HG03095 (cell line): ENCODE data around the gene COL25A1.

Source experiments
- ATAC-seq: cut with Tn5 transposase; IDR thresholded peaks from one replicate; pipeline ENCODE4 v1.9.1; 2021; ENCODE audit warnings: moderate library complexity; ENCODE audit not compliant: unreplicated experiment

Gene COL25A1

DNA sequence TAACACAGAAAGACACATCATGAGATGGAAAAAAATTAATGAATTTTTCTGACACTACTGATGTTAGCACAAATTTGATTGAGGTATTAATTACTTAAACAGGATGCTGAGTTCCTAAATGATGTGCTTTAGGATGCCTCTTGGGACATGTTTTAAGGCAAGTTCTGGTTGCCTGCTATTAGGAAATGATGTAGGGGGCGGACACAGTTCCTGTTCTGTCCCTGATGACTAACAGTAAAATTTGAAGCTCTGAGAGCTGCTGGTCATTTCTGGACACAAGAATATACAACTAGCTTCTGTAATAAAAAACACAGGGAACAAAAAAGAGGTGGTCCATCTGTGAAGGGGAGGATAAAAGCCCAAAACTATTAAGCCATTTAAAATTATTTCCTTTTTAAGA, 376.4 kb downstream of the COL25A1 start:
- no peak for ATAC-seq

DNA sequence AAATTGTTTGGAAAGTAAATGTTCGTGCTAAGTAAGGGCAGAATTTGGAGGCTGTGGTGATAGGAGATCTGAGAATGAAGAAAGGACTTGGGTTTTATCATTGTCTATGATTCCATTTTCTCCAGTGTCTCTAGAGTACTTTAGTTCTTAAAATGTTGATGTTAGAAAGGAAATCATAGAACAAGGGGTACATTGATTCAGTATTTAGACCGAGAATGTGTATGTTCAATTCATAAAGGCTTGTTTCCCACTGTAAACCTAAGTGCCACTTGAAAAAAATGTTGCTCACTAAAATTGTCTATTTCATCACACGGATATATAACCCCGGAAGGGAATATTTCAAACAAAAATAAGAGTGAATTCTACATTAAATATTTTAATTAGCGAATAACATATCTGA, 380.3 kb downstream of the COL25A1 start:
- ATAC-seq = no peak

DNA sequence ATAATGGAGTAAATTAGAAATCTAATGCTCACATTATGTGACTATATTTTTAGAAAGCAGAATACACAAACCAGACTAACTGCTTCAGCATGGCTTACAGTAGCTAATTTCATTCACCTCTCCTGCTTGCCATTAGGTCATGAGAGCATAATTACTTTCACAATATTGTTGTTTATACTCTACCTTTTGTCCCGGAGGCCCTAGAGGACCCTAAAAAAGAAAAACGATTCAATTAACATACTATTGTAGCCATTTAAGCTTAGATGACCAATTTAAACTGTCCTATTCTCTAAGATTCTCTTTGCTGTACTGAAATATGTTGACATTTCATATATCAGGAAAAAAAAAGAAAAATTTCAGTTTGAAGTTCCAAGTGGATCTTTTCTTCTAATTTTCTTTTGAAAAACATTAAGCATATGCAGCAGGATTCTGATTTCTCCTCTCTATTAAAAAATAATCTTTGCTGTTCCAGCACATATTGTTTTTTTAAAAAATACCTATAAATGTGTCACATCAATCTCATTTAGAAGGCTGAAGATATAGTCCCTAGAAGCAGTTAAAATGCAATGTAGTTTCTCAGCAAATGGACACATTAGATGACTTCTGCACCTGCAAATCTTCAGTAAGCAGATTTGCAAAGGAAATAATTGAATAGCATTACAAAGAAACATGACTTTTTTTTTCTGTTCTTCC, 381.9 kb downstream of the COL25A1 start:
- ATAC-seq = no peak

DNA sequence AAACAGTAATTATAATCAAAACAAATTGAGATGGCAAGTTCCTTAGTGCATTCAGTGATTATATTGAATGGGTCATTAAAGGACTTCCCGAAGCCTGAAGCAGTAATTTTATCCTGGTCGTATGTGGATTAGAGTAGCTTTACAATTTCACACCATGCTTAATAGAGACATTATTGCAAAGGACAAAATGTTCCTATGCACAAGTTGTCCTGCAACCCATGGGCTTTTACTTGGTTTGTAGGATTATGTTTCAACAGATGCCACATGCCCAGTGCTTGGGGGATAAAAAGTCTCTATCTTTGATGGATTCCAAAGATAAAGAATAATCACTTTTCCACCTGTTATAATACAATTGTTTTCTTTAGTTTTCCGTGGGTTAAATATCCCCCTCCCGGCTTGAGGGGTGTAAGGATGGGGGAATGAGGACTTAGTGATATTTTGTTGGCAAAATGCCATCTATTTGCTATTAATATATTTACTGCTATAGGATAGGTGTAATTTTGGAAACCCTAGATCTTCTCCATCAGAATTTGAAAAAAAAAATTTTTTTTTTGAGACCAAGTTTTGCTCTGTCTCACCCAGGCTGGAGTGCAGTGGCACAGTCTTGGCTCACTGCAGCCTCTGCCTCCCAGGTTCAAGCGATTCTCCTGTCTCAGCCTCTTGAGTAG, 383.1 kb downstream of the COL25A1 start:
- ATAC-seq = no peak

DNA sequence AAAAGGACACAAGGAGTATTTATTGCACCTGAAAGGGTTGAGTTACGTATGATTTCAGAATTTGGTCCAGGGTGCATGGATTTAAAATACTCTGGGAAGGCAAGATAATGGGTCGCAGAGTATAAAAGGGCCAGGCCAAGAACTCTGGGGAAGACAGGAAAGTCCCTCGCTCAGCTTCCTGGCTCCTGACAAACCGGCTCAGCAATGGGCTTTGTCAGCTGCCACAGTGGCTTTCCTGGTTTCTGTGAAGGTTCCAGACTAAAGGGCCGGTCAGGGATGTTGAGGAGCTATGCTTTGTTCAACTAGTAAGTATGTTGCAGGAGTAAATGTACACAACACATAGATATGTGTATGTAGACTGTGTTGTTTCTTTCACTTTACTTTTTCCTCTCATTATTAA, 385.2 kb downstream of the COL25A1 start:
- no peak for ATAC-seq

DNA sequence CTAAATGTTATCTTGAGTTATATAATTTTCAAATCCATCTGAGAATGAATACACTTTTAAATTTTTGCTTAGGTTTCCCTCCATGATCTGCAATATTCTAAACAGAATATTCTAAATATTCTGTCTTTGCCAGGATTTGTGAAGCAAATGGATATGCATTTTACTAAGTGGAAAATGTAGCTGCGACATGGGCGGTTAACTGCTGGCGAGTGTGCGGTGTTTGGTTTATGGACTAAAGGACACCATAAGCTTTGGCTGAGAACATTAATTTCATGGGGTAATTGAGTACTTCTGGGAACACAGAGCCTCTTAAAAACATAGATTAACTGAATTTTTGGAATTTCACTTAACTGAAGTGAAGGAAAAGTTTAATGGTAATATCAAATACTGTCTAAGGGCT, 385.8 kb downstream of the COL25A1 start:
- no peak for ATAC-seq

DNA sequence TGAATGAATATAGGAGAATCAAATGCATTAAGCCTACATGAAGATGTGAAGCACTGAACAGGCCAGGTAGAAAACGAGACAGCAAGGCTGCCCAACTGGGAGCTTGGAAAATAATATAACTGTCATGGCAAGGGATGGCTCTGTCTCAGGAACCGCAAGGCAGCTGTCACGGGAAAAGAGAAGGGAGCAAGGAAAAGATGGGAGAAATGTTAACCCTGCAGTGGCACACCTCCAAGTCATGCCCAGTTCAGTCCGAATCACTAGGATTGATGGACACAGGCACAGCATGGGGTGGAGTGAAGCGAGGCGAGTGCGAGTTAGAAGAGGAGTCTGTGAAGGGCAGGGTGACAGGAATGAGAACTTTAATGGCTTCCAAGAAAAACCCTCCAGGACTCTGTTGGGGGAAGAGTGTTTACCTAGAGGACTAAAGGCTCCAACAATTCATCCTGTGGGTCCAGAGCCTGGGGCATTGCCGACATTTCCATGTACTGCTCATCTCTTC, 395.5 kb downstream of the COL25A1 start:
- ATAC-seq = no peak

DNA sequence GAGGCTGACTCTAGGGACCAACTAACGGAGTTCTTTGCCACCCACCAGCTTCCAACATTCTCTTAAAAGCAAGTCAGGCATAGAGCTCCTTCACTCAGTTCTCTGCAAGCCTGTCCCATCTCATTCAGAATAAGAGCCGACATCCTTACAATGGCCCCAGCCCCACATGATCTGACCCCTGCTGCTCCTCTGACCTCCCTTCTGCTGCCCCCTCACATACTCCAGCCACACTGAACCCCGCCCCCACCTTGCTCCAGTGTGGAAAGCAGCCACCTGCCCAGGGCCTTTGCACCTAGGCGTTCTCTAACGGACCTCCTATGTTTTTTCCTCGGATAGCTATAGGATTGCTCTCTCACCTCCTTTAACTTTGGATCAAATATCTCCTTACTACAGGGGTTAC, 396.5 kb downstream of the COL25A1 start:
- ATAC-seq = no peak

DNA sequence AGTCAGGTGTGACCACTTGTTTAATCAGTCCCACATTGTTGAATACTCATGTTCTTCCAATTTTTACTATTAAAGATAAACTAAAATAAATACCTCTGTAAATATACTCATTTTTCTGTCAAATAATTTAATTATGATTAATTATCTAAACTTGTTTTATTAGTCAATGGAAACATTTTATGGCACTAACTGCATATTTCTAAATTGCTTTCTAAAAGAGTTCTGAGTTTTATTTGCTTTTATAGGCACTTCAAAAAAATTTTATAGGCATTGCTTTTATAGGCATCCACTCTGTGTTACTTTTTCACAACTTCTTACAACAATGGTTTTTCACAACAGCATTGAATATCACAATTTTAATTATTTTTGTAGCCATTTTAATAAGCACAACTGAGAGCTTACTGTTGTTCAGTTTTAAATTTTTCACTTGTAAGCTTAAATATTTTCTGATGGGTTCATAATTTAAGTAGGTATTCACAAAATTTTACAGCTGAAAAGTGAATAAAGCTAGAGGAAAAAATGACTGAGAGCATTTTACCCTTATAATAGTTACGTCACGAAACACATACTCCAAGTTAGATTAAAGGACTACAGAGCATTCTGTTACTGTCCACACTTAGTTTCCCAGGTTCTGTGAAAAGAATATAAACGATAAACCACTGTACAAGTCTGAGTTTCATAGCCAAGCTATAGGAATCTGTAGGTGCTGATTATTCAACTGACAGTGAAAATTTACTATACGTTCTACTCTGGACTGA, 398.8 kb downstream of the COL25A1 start:
- ATAC-seq = no peak

DNA sequence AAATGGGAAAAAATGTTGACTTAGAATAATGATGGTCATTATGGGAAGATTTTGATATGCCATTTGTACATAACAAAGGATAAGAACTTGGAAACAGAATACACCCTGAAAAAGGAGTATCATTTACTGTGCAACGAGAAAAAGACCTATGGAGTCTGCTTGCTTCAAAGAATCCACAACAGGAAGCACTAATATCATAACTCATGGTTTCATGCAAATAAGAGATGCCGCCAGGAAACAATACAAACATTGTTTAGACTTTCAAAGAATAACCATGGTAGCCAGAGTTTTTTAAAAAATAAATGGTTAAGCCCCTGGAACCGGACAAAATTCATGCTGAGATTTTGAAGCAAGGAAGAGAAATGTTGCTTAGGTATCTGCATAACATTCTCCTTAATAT, 399.7 kb downstream of the COL25A1 start:
- ATAC-seq = peak; percentile 78

DNA sequence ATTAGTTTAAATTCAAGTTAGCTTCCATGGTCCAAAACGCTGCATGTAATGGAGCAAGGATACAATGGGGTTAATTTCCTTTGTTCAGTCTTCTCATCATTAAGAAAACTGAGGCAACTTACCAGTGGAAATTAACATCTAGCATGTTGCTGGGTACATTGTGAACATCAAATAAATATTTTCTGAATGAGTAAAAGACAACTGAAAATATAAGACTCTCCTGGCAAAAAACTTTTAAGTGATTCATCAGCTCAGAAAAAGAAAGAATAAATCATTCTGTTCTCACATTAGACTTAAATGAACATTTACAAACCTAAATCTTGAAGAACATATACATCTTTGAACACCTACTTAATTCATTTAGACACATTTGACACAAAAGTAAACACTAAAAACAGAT, 401.2 kb downstream of the COL25A1 start:
- no peak for ATAC-seq

DNA sequence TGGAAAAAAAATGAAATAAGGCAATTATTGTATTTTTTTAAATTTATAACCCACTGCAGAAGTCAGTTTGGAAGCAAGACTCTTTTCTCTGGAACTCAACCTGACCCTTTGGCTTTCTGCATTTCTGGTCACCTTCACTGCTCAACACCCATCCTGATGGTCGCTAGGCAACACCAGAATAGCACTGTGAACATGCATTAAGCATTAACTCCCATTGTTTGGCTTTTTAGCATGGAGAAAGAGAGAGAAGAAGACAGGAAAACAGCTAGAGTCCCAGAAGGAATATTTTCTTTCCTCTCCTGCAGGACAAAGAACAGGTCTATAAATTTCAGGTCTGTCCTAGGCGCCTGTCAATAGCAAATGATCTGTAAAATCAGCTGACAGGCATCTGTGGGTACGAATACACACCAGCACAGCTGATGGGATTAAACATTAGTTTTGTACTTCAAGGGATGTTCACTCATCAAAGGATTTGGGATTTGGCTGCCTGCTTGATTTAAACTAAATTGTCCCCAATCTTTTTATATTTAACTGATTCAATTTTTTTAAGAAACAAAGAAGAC, 402.4 kb downstream of the COL25A1 start:
- ATAC-seq = no peak

DNA sequence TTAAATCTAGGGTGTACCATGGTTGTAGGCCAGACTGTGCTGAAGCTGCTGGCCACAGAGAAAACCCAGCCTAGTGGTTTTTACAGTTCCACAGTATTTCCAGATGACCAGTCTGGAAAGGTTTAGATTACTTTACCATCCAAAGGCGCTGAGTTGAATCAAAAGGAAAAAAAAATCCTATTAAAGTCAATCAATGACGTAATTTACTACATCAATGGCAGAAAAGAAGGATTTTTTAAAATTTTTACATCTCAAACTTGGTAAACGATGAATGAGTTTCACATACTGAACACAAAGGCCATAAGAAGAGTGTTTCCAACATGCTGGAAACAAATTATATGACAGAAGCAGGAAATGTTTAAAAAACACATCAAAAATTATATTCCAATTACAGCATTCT, 409.0 kb downstream of the COL25A1 start:
- no peak for ATAC-seq

DNA sequence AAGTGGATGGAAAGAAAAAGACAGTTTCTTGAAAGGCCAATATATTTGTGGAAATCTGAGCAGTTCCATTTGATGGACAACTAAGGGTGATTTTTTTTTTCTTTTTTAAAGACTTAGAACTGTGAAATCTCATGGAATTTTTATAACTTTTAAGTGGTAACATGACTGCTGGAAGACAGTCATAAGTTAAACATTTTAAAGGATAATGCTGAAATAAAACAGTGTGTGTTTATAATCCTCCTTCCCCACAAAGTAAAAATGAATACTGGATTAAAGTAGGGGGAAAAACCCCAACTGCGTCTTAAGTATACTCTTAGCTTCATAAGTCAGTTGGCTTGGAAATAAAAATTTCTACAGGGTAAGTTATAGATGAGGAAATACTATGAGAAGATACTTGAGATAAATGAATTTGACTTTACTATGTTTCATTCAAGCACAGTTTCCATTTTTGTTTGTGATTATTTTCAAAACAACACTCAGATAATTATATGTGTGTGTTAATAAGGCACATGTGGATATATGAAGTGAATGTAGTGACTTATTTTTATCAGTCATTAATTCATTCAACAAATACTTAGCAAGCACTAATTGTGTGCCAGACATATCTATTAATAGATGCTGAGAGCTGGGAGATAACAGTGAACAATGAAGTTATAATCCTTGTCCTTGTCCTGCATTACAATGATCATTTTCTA, 410.4 kb downstream of the COL25A1 start:
- no peak for ATAC-seq

DNA sequence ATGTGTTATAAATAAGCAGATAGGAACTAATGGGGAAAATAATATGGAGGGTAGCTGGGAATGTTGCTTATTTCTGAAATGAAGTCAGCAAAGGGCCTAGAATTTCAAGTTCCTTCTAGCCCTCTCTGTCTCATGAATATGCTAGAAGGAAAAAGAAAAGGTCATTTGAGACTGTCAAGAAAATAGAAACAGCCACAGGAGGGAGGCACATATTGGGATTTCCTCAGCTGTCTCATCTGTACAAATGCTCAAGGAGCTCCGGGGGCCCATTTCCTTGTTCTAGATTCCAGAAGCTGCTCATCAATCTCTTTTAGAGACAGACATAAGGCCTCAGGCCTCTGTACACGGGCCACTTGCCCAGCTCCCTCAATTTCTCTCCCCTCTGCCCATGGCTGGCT, 412.0 kb downstream of the COL25A1 start:
- no peak for ATAC-seq

DNA sequence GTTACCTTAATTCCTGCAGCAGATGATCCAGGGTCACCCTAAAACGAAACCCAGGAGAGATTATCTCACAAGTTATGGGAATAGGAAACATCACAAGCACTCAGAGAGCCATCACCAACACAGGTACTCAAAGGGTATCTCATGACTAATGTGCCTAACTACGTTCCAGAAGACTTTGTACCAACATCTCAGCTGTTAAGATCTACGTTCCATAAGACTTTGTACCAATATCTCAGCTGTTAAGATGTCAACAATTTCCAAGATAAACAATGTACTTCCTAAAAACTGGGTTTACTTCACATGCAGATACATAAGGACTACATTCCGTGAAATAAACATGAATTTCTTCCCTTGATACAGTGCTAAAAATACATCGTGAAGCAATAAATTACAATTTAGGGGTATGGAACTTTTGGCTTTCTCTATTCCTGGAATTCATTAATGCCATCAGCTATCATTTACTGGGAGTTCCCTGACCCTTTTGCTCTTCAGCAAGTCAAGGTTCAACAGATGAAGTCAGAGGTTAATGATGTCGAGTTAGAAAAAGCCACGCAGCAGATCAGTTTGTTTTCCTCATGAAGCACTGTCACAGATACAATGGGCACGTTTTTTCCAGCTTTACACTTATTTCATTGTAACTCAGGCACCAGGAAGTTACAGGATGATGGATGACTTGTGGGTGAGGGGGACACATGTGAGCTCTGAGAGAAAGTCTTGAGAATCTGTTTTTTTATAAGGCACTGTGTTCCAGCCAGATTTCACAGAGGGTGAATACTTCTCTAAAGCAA, 412.6 kb downstream of the COL25A1 start:
- ATAC-seq = no peak

DNA sequence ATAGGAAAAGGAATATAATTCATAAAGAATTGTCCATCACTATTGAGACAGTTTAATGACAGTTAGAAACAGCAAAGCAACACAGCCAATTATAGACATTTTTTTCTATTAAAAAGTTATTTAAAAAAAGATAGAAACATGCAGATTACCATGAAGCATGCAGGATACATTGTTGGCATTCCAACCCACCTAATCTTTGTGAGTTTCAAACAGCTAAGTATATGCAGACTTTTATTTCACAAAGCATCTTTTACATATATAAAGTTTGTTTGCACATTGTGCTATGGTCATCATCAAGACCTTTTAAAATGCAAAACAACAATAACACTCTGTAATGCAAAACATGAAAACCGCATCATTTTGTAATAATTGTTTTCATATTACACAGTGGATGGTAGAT, 413.7 kb downstream of the COL25A1 start:
- ATAC-seq = no peak

DNA sequence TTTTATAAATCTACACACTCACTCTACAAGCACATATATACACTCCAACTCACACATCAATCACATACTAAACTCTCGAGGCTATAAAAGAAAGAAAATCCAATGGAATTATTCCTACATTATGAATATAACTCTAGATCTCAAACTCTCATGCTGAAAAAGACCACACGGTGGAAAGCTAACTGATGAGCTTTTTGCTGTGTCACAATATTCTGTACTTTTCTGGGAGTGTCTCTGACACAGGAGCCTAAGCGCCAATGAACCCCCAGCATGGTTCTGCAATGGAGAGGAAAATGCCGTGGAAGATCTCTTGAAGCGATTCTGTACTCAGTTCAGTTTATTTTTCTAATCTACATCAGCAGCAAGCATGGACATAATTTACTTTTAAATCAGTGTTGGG, 415.4 kb downstream of the COL25A1 start:
- no peak for ATAC-seq

DNA sequence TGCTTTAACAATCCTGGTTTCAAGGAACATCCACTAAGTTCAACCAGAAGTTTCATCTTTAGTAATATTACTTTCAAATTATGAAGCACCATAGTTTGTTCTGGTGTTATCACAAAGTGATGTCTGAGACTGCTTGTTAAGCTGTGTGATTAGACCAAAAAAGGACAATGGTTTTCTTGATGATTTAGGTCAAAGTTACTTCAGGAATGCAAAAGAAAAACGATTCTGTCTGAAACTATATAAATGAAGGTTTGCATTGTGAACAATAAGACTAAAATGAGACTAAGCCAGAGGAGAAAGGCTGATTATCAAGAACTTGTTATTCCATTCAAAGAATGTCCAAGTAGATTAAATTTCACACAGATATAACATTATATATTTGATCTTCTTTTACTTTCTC, 417.2 kb downstream of the COL25A1 start:
- ATAC-seq = no peak

DNA sequence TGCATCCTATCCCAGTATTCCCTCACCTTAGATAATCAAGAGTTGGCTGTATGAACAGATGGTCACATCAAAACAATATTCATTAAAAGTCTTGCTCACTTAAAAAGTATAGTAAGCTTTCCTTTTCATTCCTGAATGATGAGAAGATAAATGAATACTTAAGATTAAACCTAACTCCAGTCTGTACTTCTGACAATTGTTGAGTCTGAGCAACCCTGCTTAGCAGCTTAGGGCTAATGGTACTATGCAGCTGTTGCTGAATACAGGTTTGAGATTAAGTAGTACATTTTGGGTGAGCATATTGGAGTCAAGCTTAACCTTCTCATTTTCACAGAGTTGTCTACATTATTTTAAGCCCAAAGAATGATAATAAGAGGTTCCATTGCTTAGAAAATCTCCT, 417.9 kb downstream of the COL25A1 start:
- no peak for ATAC-seq
